Choroid plexus epithelial cell (primary cell): ENCODE data around the gene FAM187B.

Experiments
- DNase-seq: peaks from one replicate; pipeline ENCODE4 v3.0.0-alpha.2; 2010; ENCODE audit warnings: low read depth
- H3K4me3 ChIP-seq: 2 replicates; pipeline ENCODE4 v1.5.1; 2011; ENCODE audit warnings: low read depth, mild to moderate bottlenecking, control low read depth, low read length, moderate library complexity
- TF ChIP-seq, protein P1 (sequence below): conservative IDR thresholded peaks from 2 replicates; pipeline ENCODE4 v1.5.1; 2011; ENCODE audit warnings: low read depth, mild to moderate bottlenecking, control low read depth, inconsistent platforms, low read length, moderate library complexity

FAM187B gene

GRCh38 chr19:35177377-35178274 is 50.9 kb downstream of the FAM187B start:
- TF ChIP-seq, protein P1, sequence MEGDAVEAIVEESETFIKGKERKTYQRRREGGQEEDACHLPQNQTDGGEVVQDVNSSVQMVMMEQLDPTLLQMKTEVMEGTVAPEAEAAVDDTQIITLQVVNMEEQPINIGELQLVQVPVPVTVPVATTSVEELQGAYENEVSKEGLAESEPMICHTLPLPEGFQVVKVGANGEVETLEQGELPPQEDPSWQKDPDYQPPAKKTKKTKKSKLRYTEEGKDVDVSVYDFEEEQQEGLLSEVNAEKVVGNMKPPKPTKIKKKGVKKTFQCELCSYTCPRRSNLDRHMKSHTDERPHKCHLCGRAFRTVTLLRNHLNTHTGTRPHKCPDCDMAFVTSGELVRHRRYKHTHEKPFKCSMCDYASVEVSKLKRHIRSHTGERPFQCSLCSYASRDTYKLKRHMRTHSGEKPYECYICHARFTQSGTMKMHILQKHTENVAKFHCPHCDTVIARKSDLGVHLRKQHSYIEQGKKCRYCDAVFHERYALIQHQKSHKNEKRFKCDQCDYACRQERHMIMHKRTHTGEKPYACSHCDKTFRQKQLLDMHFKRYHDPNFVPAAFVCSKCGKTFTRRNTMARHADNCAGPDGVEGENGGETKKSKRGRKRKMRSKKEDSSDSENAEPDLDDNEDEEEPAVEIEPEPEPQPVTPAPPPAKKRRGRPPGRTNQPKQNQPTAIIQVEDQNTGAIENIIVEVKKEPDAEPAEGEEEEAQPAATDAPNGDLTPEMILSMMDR, result no peak
- no peak overlapping the region for H3K4me3 ChIP-seq
- no peak for DNase-seq

GRCh38 chr19:35176181-35176570 is 52.4 kb downstream of the FAM187B start:
- DNase-seq, result no peak
- TF ChIP-seq, protein P1, result no peak
- H3K4me3 ChIP-seq, result no peak overlapping the region
